GM21390 (cell line): Measurements from ENCODE around the gene PHACTR3.
"Not testable (repeated sequence)": the region's sequence is repeated elsewhere in the genome, so short reads cannot be mapped to it uniquely, and the experiment has no call there.

Experiments
- ATAC-seq: cut with Tn5 transposase; IDR thresholded peaks from one replicate; pipeline ENCODE4 v1.9.1; 2021; ENCODE audit not compliant: unreplicated experiment

The PHACTR3 gene

DNA sequence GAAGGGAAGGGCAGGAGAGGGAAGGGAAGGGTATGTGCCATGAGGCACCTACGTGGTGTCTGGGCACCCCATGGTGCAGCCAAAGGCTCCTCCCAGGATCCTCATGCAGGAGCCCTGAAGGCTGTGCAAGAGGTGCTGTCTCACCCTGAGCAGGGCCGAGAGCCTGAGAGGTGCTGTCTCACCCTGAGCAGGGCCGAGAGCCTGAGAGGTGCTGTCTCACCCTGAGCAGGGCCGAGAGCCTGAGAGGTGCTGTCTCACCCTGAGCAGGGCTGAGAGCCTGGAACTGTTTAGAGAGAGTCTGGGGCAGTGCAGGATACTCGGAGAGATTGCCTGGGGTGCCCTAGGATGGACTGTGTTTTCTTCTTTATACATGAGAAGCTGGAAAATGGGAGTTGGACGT lies 14.2 kb downstream of the PHACTR3 start:
- ATAC-seq: not testable (repeated sequence)

DNA sequence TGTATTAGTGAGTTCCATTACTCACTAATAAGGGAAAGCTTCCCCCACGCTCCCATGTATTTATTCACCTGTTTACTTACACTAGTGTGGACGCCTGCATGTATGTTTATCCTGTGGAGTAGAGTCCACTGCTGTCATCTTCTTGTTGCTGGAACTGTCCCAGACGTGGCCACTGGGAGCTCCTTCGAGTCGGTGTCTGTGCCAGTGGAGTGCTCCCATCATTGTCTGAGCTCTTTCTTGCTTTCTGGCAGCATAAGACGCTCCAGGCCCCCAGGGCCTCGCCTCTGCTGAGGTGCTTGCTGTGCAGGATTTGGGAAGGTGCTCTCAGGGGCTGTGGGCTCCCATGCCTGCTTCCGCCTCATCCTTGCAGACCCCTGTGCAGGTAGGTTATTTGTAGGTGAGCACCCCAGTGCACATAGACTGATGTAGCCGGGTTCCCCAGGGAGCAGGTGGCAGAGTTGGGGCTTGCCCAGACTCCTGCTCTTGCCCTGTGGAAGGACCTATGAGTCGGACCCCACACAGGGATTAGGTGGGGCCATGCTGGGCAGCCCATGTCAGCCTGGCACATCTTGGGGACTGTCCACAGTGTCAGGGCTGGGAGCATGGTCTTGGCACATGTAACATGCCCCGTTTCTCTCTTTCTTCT lies 16.6 kb downstream of the PHACTR3 start:
- ATAC-seq: no peak

DNA sequence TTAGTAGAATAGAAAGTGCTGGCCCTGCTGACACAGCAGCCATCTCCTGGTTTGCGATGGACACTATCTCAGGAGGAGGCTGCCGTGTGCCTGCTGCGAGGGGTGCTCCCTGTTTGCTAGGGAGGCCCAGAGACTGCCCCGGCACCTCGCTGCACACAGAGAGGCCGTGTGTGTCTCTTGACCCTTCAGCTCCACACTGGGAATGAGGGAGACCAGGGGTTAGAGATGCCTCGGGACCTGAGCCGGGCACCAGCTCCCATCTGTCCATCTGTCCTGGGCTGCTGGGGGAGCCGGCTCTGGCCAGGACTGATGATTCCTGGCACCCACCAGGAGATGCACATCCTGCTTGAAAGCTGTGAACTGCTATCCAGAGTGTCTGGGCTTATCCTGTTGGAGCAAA lies 18.2 kb downstream of the PHACTR3 start:
- ATAC-seq: no peak

DNA sequence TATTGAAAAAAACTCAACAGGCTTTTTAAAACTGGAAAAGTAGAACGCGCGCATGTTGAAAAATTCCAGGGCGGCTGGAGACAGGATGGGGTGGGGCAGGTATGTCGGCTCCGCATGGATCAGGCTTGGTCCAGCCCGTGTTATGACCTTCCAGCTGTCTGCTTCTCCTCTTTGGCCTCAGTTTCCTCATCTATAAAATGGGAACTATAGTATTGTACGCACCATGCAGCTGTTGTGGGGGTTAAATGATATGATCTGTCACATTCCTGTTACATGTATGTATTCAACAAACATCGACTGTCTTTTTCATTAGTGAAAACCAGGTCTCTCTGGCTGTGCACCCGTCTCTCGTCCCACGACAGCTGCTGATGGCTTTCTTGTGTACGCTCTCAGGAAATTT lies 18.8 kb downstream of the PHACTR3 start:
- ATAC-seq: no peak

DNA sequence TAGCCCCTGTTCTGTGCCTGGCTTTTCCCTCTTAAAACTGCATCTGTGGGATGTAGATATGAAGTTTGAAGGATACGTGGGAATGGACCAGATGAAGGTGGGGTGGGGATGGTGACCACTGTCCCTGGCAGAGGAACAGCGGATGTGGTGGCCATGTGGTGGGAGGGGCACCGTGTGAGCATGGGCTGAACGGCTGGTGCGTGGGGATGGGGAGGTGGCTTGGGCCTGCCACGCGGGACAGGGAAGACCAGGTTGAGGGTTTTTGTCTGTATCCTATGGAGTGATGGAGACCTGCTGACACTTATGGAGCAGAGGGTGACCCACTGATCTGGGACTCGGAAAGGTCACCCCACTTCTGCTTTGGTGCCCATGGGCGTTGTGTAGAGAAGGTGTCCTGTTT lies 19.2 kb downstream of the PHACTR3 start:
- ATAC-seq: no peak

DNA sequence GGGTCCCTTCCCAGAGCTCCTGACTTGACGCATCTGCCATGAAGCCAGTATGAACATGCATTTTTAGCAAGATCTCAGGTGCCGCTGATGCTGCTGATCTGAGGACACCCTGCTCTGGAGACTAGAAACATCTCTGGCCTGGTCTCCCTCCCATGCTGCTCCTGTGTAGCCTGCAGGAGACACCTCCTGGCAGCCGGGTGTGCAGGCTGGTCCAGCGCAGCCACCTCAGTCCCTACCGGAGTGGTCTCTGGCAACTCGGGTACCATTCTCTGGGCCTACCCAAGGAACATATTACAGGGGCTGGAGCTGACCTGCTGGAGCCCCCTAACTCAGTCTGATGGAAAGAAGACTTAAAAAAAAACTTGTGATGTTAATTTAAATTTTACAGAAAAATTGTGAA lies 20.1 kb downstream of the PHACTR3 start:
- ATAC-seq: no peak

DNA sequence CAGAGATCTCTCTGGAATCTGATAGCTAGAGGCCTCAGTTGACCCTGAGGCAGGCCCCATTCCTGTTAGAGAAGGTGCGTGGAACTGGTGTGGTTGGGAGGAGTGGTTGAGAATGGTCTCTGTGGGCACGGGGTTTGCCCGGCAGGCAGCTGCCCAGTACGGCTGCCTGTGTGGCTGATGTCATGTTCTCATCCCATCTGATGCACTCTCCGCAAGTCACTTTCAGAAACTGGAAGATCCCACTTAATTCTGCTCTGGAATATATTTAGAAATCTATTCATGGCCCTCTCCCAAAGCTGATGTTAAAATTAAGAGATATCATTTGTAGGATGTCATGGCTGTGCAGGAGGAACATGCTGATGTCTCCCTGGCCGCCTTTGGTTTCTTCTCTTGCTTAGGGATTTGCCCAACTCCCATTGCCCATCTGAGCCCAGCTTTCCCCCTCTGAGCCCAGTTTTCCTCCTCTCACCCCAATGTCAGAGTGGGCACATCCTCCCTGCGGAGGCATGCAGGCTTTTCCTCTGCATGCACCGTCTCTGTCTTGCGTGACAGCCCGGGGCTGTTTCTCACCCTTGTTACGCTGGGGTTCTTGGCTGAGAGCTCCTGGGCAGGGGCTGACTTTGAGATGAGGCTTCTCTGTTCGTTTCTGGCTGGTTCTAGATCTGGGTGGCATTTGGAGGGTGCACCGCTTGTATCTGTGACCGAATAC lies 21.0 kb downstream of the PHACTR3 start:
- no peak for ATAC-seq

DNA sequence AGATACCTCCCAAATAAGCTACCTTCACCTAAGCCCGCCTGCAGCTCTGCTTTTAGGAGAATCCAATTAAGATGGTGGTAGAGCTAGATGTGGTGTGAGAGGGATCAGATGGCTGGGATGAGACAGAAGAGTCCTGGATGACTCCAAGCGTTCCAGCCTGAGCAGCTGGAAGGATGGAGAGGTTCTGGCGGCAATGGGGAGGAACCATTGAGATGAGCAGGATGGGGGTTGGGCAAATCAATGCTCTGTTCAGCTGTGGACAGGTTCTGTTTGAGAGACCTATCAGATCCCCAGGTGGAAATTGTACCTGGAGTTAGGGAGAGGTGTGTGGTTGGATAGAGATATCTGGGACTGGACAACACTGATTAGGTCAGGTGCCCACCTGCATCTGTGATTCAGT lies 23.0 kb downstream of the PHACTR3 start:
- ATAC-seq: no peak

DNA sequence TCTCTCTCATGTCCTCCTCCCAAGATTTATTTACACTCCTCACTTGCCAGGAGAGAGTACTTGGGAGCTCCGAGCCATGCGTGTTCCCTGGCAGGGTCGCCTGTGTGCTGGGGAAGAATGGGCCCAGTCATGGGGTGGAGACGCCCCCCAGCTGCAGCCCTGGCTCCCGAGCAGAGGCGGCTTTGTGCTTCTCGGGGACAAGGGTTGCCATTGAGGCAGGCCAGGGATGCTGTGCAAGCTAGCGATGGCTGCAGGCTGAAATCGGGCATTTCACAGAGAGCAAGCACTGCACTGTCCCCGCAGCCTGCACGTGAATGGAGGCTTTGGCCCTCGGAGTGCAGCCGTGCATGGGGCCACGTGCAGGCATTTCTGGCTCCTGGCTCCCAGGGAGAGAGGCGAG lies 23.8 kb downstream of the PHACTR3 start:
- ATAC-seq: no peak

DNA sequence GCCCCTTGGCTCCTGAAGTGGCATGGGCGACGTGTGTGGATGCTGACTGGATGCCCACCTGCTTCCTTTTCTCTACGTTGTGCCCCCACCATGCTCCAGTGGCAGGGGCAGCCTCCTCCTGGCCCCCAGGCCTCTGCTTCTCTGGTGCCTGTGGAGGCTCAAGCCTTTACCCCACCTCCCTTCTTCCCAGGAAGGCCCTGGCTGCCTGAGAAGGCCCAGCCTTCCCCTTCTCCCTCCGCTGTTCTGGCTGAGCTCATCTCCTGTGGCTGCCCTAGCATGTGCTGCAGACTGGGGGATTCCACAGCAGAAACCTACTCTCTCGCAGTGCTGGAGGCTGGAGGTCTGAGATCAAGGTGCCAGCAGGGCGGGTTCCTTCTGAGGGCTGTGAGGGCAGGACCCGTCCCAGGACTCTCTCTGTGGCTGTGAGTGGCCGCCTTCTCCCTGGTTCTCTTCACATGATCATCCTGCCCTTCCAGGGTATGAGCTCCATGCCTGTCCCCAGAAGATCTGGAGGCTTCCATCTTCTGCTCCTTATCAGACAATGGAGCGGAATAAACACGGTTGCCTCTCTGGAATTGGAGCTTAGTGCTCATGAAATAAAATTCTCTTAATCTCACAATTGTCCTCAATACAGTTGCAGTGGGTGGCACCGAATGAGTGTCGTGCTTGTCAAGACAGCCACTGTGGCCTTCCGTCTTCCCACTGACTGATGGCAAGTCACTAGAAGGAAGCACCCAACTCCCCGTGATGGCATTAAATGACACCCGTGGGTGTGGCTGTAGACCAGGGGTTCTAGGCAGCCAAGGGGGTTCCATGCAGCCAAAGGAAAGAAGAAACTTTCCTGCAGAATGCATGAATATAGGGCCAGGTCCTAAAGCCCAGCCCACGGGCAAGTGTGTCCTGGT lies 25.1 kb downstream of the PHACTR3 start:
- no peak for ATAC-seq

DNA sequence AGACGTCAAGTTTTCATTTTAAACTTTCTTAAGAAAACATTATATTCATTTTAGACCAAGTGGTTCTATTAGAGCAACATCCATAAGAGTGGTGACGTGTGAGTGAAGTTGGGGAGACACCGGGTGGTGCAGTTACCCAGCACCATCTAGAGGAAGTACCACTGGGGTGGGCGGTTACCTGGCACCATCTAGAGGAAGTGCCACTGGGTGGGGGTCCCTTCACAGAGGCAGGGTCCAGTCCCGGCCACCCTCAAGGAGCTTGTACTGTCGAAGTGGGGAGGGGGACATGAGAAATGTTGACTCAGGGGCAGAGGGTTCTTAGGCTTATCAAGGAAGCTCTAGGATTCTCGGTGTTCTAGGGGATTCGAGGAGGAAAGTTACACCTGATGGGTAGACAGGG lies 26.2 kb downstream of the PHACTR3 start:
- ATAC-seq: no peak

DNA sequence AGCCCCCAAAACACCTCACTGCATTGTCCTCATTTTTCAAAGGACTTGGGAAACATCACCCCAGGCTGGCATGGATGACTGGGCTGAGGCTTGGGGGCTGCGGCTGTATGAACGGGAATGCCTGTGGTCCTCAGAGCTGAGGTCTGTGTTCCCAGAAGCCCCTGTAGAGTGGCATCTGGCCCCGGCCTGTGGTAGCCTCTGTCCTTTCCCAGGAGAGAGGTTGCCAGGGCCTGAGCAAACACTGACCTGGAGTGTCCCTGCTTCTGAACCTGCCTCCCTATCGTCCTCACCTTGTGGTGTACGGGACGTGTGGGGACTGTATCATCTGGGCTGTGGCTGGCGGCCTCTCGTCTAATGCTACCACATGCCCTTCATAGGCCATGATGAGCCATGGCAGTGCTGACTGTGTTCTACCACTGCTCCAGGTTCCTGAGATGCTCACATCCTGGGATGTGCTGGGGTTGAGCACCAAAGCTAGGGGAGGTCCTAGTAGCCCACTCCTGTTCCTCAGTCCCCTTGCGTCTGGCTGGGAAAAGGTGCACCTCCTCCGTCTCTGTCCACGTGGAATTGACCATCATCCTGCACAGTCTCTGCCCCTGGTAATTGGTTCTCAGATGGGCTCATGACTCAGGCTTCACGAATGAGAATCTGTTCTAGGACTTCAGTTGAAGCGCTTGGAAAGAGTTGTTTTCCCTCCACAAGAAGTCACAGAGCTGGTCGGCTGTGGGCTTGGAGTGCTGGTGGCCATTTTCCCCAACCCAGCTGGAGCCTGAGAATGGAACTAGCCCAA lies 27.6 kb downstream of the PHACTR3 start:
- no peak for ATAC-seq

DNA sequence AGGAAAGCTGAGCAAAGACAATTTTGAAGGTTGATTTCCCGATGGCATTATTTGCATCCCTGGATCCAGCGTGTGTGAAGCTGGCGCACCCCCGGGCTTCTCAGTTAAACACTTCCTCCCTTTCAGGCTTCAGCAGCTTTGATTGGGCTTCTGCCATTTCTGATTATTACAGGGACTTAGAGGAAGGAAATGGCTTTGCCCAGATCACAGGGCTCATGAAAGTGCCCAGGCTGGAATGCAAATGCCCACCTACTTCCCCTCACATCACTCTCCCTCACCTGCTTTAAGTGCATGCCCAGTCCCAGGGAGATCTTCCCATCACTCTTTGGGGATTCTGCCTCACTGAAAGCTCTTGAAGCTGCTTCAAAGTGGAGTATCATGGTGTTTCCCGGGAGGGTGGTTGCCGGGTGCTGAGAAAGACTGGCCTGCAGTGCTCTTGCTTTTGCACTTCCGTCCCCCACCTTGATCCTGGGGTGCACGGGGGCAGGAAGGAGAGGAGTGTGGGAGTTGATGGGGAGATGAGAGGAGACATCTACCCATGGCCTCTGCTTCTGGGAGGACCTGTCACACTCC lies 28.3 kb downstream of the PHACTR3 start:
- ATAC-seq: no peak

DNA sequence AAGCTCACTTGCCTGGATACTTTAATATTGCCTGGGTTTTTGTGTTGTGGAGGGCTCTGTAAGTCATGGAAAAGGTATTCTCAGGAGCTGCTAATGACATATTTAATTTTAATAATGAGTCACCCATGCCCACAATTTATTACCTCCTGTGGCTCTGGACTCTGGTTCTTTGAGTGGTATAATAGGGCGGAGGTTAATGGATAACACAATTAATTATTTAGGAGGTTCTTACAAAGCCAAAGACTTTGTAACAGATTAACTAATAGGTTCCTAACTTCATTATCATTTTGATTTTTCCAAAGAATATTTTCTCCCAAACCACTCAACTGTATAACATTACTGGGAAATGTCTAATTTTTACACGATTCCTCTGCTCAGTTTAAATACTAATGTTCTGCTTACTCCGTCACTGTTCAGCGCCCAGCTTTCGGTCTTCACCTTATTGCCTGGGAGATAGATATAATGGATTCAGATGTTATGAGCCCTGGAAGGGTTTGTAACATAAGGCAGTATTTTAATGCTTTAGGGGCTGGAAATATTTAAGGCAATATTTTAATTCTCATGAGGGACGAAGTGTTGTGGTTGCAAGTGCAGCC lies 29.4 kb downstream of the PHACTR3 start:
- ATAC-seq: no peak

DNA sequence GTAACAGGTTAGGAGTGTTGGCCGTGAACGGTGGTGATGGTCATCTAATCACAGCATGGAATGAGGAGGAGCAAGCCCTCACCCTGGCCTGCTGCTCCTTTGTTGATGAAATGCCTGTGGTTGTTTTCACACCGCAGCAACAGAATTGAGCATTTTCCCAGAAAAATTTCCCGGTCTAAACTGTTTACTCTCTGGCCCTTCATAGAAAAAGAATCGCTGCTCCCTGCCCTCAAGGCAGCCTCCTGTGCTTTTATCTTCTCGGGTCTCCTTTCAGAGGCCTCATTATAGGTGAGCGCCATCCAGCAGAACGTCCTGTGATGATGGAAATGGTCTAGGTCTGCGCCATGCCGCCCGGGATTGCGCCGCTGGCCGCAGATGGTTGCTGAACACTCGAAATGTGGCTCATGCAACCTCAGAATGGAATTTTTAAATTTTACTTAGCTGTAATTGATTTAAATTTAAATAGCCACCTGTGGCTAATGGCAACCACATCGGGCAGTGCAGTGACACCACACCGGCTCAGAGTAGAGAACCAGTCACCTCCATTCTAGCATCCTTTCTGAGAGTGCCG lies 30.2 kb downstream of the PHACTR3 start:
- no peak for ATAC-seq

DNA sequence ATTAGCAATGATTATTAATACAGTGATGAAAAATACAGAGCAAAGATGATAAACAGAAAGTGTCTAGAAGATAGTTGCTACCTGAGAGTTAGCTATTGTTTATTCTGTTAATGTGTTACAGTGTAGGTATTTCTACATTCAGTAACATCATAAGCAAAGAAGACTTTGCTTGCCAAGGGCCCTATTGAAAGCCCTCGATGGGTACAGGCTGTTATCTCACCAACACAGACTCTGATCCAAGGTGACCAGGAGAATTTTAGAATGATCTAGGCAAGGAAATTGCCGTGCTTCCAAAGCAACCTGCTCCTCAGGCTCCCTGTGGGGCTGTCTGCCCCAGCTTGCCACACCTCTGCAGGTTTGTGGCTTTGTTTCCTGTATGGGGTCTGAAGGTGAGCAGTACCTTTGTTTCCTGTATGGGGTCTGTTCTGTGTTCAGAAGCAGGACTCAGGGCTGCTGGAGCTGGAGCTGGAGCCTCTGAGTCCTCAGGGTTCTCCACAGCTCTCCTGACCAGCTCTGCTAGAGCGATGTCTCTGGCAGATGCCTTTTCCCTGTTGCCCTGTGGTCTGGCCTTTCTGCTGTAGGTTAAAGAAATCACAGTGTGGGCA lies 32.5 kb downstream of the PHACTR3 start:
- ATAC-seq: no peak

DNA sequence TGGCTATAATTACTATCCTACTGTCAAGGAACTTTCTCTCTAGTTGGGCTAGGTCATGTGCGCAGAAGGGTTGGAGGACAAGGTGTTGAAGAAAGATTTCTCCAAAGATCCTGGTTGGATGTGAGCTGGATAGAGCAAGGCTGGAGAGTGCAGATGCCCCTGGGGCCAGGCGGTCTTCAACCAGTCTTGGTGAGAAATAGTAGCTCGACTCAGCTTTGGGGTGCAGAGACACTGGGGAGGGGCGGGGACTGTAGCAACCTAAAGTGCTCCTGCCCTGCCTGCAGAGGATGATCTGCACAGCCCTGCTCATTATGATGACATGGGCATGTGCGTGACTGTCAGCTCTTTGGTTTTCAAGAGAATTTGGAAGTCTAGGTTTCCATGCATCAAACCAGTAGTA lies 35.9 kb downstream of the PHACTR3 start:
- ATAC-seq: no peak

DNA sequence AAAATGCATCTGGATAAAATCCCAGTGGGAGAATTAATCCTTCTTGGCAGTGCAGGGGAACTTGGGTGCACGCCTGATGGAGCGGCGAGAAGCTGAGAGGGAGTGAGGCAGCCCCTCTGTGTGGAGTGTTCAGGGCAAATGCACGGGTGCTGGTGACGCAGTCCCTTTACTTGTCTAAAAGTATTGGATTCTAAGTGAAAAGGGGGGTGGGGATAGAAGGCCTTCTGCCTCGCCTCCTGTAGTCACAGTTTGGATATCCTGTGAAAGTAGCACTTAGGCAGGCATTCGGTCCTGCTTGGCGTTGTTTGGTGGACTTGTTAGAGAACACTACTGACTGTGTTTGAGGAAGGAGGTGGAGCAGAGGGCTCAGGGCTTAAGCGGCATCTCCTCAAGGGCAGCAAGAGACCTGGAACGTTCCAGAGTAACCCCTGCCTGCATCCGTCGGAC lies 39.3 kb downstream of the PHACTR3 start:
- no peak for ATAC-seq

DNA sequence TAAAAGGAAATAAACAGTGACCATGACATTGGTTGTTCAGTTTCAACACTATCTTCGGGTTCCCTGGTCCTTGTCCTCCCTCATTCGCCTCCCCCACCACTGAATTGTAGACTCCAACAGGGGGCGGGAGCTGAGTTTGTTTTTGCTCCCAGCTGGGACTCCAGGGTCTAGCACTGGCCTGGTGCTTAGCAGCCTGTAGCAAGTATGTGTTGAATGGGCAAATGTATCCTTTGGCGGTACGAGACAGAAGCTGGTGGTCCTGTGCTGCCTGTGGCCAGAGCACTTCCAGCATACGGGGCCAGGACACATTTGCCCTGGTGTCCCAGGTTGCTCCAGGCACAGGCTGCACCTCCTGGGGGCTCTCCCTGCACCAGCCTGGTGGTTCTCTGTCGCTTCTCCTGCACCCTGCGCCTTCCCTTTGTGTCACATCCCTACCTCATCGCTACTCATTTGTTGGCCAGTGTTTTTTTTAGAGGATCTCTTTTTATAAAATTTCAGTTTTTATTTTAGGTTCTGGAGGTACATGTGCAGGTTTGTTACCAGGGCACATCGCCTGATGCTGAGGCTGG lies 40.1 kb downstream of the PHACTR3 start:
- ATAC-seq: no peak
